A172 (cell line): ENCODE measurements around the gene ID3. TPM values are rescaled to one million over a fixed set of nuclear protein-coding genes. Genes with fewer than 3 reads are reported as not detected.
A peak's percentile ranks its signal among the peaks of the same experiment; 100 is the strongest.

ENCODE experiments used
- DNase-seq: peaks from one replicate; pipeline ENCODE4 v3.0.0-alpha.2; 2015; ENCODE audit warnings: low spot score
- total RNA-seq: library from RNA; depleted of rRNA; stranded (reverse); fragments of >200 nt; shearing (Covaris generic); gene quantifications from 2 replicates; pipeline ENCODE4 v1.2.3, GENCODE V29; 2014; rRNA removed

The ID3 gene, protein sequence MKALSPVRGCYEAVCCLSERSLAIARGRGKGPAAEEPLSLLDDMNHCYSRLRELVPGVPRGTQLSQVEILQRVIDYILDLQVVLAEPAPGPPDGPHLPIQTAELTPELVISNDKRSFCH
- total RNA-seq: 83.7 and 244 TPM in 2 replicates

DNA sequence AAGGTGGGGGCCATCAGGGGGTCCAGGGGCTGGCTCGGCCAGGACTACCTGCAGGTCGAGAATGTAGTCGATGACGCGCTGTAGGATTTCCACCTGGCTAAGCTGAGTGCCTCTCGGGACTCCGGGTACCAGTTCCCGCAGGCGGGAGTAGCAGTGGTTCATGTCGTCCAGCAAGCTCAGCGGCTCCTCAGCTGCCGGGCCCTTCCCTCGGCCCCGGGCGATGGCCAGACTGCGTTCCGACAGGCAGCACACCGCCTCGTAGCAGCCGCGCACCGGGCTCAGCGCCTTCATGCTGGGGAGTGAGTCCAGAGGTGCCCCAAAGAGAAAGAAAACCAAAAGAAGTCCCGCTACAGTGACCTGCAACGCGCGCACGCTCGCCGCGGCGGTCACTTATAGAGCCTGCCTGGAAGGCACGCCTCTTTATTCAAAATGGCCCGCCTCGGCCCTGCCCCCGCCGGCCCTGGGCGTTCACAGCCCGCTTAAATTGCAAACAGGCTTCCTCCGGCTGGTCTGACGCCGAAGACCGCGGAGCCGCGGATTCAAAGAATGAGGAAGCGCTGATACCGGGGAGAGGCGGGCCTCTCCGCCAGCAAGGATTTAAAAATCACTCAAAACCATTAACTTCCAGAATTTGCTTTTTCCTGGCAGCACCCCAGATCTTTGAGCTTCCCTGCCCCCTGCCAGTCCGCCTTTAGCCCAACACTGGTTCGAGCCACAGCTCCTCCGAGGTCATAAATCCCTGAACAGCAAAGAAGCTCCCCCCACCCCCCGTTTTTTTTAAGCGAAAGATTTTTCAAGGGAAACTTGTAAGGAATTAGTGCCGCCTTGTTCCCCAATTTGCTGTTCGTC is at the start of gene ID3:
ID3 (minus strand) TSS at position 366 of the 849 bp plus-strand sequence; CDS start at position 291, 75 bp downstream.
- DNase-seq: peak; percentile 85

DNA sequence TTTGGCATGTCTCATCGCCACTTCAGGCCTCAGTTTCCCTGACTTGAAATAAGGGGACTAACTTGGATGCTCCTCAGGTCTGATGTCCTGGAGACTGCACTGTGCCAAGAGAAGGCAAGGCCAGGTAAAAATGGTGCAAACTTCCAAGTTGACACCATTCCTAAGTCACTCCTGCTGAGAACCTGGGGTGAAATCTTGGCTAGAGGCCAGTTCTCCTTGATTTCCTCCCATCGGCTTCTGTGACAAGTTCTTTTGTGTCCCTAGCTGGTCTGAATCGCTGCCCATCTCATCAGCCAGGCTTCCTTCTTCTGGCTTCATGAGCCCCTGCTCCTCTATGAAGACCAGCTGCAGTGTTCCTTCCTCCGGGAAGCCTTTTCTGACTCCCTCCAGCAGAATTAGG is 48.6 kb upstream of the ID3 start:
- DNase-seq: no peak

DNA sequence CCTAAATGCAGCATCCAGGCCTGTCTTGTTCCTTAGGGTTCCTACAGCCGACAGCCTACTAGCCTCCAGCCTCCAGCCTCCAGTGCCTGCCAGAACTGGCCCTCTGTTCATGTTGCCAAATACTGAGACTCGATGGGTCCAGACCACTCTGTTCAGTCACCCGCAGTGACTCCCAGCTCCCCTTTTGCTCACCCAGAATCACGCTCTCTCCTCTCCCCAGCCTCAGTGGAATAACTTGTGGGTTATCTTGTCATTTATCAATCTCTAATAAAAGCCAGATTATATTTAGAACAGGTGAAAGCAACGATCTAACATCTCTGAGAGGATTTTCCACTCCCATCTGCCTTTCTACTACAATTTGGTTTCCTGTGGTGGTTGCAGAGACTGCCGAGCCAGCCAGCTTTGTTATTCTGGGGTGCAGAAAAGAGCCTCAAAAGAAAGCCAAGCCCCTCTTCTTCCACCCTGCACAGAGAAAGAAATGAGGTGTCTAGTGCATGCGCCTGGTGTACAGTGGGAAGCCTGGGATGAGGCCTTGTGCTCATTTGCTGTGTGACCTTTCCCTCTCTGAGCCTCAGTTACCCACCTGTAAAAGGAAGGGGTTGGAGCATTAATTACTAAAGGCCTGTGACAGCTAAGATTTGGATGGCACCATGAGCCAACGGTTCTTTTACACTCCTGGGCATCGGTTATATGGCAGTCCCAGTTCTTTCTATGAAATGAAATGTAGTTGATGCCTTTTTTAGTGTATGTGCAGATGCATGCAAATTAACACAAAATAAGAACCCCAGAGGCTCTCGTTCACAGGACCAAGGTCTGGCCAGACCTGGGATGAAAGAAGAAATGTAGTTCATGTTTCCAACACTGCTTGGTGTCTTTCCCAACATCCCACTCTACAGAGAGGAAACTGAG is 42.9 kb upstream of the ID3 start:
- no peak for DNase-seq

DNA sequence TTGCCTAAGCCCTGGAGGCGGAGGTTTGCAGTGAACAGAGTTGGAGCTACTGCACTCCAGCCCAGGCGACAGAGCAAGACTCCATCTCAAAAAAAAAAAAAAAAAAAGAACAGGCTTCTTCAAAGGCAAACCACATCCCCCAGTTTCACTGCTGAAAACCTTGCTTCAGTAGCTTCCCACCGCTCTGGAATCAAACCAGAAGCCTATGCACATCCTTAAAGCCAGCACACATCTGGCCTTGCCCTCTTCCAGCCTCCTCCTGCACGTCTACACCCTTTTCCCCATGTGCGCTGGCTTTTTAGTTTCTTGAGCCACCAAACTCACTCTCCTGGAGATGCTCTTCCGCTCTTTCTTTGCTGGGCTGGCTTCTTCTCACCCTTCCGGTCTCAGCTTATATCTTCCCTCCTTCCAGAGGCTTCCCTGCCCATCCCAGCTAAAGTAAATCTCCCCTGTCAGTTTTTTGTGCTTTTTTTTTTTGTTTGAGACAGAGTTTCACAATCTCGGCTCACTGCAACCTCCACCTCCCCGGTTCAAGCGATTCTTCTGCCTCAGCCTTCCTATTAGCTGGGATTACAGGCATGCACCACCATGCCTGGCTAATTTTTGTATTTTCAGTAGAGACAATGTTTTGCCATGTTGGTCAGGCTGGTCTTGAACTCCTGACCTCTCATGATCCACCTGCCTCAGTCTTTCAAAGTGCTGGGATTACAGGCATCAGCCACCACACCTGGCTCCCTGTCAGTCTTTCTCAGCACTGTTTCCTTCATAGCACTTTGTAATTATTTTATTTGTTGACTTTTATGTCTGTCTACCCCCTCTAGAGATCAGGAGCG is 42.0 kb upstream of the ID3 start:
- DNase-seq: no peak

DNA sequence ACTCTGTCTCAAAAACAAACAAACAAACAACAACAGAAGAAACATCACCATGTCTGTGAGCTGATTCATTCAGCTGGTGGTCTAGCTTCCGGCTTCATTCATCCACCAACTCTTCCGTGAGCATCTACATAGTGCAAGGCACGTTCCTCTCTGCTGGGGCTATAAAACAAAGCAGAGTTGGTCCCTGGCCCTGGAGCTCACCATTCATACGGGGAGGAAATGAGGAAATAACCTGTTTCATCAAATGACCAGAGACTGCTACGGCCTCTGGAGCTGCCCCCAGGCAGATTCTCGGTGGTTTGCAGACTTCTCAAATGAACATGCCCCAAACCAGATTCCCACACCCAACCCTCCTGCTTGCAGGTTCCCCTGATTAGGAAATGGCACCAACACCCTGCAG is 41.0 kb upstream of the ID3 start:
- DNase-seq: no peak

DNA sequence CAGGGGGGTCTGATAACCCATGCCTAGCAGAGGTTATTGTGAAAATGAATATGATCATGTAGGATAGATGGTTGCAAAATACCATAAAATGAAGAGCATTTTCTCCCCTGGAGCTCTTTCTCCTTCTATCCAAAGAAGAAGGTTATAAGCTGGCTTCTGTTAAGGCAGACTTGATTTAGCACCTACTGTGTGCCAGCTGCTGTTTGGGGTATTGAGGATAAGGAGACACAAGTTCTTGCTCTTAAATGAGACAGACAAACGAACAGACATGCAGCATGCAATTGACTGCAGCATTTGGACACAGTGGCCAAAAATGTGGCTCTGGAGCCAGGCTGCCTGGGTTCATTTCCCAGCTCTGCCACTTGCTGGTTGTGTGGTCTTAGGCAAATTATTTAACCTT is 39.8 kb upstream of the ID3 start:
- no peak for DNase-seq

DNA sequence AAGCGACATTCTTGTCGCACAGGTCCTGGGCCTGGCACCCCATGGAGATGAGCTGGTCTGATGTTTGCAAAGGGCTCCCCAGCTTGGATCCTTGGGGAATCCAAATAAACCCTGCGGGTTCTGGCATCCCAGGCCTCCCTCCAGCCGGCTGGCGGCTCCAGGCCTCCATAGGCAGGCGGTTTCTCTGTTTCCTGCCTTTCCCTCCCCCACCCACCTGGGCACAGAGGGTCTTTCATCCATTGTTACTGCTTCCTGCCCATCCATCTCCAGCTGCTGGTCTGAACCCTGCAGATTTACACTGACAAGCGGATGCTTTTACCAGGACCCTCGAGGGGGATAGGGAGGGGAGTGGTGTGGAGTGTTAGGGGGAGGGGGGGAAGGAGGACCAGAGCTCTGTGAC is 39.1 kb upstream of the ID3 start:
- no peak for DNase-seq

DNA sequence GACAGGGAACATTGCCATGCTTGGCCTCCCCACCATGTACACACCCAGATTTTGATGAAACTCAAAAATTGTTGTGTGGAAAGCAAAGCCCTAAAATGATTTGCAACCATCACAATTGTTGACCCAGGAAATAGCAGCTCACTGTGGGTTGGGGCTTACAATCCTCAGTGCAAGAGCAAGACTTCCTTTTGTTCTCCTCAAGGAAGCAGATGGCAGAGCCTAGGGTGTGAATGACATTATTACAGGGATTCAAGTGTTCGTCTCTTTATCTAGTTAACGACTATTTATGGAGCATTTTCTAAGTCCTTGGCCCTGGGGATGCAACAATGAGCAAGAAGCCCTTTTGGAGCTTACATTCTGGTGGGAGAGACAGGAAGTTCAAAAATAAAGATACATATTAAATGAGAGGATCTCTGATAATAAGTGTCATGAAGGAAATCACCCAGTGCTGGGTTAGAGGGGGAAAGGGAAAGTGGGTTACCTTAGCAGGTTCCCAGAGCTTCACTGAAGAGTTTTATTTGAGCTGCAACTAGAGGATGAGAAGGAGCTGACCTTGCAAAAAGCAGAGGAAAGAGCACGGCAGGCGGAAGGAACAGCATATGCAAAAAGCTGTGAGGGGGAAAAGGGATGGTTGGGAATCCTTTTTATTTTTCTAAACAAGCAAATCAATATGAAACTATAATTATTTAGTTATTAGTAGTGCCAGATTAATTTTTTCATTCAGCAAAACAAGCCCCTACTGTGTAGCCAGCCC is 38.5 kb upstream of the ID3 start:
- DNase-seq: no peak

DNA sequence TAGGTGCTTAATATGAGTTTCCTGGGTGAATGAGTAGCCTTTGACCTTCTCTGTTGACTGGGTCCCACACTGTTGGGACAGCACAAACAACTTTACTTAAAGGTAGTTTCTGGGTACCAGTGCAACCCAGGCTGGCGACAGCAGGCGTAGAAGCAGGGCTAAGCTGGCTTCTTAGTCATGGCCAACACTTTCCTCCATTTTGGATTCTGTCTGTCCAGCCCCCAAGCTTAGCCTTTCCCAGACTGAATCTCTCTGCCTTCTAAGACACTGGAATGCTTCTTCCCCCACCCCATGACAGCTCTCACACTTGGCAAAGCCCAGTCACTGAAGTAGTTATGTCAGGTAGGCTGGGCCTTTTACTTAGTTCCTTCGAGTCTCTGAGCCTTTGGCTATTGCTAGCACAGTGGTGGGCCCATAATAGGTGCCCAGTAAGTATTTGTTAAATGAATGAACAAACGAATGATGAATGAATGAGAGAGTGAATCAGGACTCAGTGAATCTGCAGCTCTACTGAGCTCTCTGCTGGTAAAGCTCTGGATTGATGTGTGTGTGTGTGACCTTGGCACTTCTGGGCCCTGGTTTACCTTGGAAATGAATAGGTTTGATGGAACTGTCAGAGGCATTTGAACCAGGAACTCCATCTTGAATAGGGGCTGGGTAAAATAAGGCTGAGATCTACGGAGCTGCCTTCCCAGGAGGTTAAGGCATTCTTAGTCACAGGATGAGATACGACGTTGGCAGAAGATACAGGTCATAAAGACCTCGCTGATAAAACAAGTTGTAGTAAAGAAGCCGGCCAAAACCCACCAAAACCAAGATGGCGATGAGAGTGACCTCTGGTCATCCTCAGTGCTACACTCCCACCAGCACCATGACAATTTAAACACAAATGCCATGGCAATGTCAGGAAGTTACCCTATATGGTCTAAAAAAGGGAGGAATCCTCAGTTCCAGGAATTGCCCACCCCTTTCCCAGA is 37.4 kb upstream of the ID3 start:
- no peak for DNase-seq

DNA sequence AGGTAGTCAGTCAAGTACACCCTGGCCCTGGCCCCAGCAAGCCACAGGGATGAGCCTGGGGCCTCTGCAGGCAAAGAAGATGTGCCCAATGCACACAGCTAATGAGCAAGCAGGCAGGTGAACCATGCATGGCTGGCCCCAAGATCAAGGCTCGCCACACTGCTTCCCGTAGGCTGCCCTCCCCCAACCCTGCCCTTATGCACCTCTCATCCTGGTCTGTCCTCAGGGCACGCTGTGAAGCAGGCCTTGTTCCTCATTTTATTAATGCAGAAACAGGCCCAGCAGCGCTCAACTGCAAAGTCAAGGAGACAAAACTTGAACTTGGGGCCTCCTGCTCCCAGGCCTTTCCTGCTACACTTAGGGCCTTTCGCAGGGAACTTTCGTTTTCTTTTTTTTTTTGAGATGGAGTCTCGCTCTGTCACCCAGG is 35.6 kb upstream of the ID3 start:
- DNase-seq: no peak

DNA sequence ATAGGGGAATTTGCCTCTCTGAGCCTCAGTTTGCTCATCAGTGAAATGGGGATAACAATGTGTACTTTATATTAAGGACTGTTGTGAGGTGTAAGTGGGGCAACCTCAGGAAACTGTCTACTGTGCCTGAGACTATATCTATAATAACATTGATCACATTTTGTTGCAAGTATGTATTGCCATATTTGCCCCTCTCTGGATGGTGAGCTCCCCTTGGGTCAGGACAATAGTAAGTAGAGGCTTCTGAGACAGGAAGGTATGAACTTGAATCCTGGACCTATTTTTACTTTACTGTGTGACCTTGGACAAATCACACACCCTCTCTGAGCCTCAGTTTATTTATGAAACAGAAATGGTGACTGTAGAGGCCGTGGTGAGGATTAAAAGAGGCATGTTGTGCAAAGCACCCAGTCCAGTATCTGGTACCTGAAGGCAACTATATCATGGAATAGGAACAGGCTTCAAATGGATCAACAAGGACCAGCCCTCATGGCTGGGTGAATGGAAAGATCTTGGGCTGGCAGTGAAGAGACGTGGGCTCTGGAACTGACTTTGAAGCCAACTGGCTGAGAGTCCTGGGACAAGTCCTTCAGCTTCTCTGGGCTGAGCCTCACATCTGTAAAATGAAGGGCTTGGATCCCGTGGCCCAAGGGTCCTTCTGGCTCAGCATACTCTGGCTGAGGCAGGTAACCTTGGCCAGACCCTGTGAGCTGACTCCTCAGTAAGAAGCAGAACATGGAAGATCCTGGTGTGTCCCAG is 35.0 kb upstream of the ID3 start:
- DNase-seq: no peak

DNA sequence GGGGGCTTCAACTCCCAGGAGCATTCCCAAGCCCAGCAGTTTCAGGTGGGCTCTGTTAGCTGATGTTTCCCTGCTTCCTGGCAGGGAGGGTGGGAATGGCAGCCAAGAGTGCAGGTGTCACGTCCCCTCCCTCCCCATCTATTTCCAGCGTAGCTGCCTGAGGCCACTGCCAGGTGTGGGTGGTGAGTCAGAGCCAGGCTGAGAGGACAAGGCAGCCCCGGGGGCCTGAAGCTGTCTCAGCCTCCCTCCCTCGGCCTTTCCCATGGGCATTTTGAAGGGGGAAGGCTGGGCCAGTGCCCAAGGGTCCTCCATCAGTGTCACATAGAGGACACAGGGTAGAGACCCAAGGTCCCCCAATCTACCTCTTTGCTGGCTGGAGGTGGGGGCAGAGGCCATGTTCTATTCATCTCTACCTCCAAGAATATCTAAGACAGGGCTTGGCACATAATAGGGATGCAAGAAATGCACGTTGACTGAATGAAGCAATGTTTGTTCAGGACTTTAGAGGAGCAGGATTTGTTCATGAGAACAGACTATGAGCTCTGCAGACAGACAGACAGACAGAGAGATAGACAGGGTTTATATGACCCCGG is 34.4 kb upstream of the ID3 start:
- peak; percentile 66 for DNase-seq

DNA sequence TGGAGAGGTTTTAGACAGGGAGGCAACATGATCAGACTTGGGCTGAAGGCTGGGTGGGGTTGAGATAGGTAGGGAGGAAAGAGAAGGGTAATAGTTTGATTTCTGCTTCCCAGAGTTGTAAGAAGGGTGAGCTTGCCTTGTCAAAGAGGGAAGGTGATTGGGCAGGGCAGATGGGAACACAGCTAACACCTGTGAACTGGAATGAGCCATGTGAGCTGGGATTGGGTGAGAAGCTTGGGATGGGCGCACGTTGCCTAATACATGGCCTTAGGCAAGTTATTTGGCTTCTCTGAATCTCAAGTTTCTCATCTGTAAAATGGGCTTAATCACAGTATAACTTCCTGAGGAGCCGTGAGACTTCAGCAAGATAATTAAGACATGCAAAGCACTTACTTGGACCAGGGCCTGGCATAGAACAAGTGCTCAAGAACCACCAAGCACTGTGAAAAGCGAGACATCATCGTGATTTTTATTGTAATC is 33.8 kb upstream of the ID3 start:
- DNase-seq: no peak

DNA sequence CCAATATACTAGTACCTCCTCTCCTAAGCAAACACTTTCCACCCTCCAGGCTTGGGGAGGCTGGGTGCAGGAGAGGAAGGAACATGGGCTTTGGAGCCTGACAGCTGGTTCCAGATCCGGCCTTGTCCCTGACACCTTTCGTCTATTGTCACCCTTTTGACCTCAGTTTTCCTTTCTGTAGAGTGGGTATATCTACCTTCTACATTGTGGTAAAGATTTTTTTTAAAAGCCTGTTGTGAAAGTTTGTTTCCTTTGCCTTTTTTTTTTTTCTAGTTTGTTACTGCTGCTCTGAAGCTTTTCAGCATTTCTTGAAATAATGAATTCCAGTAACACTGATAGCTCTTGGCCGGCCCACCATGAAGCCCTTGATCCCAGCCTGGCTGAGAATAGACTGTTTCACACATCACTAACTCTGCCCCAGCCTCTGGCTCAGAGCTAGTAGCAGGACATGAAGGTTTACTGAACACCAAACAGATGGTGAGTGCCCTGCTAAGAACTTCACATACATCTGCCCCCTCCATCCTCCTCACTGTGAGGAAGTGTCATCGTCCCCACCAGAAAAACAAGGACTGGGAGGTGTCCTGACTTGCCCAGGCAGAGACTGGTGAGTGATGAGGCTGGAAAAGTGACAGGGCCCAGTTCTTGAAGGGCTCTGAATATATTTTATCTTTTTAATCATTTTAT is 33.0 kb upstream of the ID3 start:
- no peak for DNase-seq

DNA sequence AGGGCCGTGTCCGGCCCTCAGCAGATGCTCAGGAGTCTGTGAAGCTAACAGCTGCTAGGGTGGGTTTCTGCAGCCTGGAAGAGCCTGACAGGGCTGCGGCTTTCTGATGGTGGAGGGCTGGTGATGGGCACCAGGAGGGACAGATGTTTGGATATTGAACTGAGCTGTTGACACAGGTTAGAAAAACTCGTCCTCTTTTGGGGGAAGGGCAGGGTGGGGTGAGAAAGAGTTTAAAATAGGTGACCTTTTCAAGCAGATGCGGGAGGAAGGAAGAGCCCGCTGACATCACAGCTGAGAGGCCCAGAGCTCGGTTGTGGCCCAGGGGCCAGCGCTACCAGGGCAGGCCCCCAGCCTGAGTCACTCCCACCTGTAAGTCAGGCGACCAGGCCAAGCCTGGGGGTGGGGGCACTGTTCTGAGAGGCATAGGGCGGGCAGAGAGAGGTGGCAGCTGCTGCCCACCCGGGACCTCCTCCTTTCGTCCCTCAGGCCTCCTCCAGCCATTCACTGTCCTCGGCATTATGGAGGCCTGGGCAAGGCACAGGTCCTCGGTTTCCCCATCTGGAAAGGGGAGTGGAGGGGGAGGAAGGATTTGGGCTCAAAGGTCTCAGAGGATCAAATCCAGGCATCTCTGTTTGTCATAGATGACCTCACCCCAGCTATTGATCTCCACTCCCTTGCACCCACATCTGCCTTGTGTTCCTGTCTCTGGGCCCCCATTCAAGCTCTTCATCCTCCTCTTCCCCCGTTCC is 32.3 kb upstream of the ID3 start:
- no peak for DNase-seq

DNA sequence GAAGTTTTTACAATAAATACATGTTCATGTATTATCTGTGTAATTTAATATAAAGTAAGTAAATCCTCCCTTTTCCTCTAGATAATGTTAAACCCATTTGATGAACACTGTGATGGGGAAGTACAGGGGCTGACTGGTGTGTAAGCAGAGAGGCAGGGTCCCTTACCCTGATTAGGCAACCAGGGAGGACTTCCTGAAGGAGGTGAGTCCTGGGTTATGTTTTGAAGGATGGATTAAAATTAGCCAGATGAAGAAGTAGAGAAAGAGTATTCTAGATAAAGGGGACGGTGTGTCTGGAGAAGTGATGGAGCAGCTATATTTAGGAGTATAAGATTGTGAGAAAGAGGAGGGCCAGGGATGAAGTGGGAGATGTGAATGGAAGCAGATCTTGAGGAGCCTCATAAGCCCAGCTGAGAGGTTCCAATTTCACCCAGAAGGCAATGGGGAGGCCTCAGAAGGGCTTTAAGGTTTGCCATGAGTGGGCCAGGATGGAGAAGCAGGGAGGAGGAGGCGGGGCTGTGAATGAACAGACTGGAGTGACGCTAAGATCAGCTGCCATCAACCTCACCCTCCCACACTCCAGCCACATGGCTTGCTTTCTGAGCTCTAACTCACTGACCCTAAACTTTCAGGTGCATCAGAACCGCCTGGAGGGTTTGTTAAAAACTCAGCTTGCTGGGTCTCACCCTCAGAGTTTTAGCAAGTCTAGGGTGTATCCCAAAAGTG is 30.9 kb upstream of the ID3 start:
- DNase-seq: no peak
